ENCODE measurements around the gene SMCO1. TPM values are rescaled to one million over a fixed set of nuclear protein-coding genes. Genes with fewer than 3 reads are reported as not detected.
A peak's percentile ranks its signal among the peaks of the same experiment; 100 is the strongest.
"Not testable (repeated sequence)": the region's sequence is repeated elsewhere in the genome, so short reads cannot be mapped to it uniquely, and the experiment has no call there.

SMCO1 gene
- polyA plus RNA-seq, 2 of the 4 experiments (the other 2 are of a cell fraction): not detected

GRCh38 chr3:196504556-196504955, 10.6 kb downstream of the SMCO1 start:
- ChIA-PET POLR2A (interaction anchor here (1.0 to 1.3 kb wide), 2 partner anchors 8 to 72 kb away, joined by 3 read pairs; partner anchors contain the start of gene UBXN7), CTCF (interaction anchor here (1.5 to 1.7 kb wide), 2 partner anchors 20 to 24 kb away, joined by 4 to 5 read pairs; no protein-coding TSS in a partner anchor)
- Histone ChIP-seq H3K4me3 (no peak overlapping the region), H3K4me1 (peaks cover 12% of the 10 kb centered on the region), H3K27ac (peak overlapping the region; percentile 82 to 96; a peak in 5 of 6 replicates), H3K9me3 (0 out of 3 replicates have a peak, but pooled peaks cover 2% of the 10 kb centered on the region), H3K4me2 (peak overlapping the region; percentile 74; the same call in 2 of the 3 replicates)
- FAIRE-seq (no peak), ATAC-seq (no peak), DNase-seq (ENCODE audit: low read depth in 1 of 2, low spot score in 1 of 2) (no peak)
- 94% methylated on average over 6 of the region's 6 CpGs for whole genome bisulfite sequencing (ENCODE audit: missing lambda C conversion rate)
- no peak for TF ChIP-seq CBX2 (IDR thresholded peaks at IDR 0.05; ENCODE audit: borderline replicate concordance, low read depth)
- no peak for TF ChIP-seq TFCP2L1 (CRISPR knock-in tag; IDR thresholded peaks at IDR 0.05)
- TF ChIP-seq MAZ (IDR thresholded peaks at IDR 0.05; ENCODE audit: borderline replicate concordance, low read depth, low read length): no peak
- no peak for TF ChIP-seq SMC3 (IDR thresholded peaks at IDR 0.05)
- TF ChIP-seq CEBPB (IDR thresholded peaks at IDR 0.05): no peak
- no peak for TF ChIP-seq NFE2L2 (conservative IDR thresholded peaks at IDR 0.05; ENCODE audit: low read length)
- no peak for TF ChIP-seq HDAC2 (IDR thresholded peaks at IDR 0.05)
- TF ChIP-seq ZNF302 (CRISPR knock-in tag; IDR thresholded peaks at IDR 0.05): no peak
- no peak for TF ChIP-seq POLR2A (IDR thresholded peaks at IDR 0.05; ENCODE audit: low read length)
- no peak for TF ChIP-seq ATOH8 (CRISPR knock-in tag; IDR thresholded peaks at IDR 0.05; ENCODE audit: low read depth)
- TF ChIP-seq, protein P1, sequence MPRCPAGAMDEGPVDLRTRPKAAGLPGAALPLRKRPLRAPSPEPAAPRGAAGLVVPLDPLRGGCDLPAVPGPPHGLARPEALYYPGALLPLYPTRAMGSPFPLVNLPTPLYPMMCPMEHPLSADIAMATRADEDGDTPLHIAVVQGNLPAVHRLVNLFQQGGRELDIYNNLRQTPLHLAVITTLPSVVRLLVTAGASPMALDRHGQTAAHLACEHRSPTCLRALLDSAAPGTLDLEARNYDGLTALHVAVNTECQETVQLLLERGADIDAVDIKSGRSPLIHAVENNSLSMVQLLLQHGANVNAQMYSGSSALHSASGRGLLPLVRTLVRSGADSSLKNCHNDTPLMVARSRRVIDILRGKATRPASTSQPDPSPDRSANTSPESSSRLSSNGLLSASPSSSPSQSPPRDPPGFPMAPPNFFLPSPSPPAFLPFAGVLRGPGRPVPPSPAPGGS (IDR thresholded peaks at IDR 0.05): no peak
- no peak for TF ChIP-seq REST (IDR thresholded peaks at IDR 0.05)

DNA sequence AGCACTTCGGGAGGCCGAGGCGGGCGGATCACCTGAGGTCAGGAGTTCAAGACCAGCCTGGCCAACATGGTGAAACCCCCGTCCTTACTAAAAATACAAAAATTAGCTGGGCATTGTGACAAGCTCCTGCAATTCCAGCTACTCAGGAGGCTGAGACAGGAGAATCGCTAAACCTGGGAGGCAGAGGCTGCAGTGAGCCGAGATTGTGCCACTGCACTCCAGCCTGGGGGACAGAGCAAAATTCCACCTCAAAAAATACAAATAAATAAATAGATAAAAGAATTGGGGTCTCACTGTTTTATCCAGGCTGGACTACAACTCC, 11.1 kb downstream of the SMCO1 start:
- not testable (repeated sequence) for FAIRE-seq; DNase-seq (ENCODE audit: low read depth in 1 of 2, low spot score in 1 of 2); ATAC-seq; H3K9me3 ChIP-seq
- Histone ChIP-seq H3K27ac (peak overlapping the region; percentile 82 to 96), H3K4me1 (peaks cover 17% of the 10 kb centered on the region), H3K4me2 (peak overlapping the region; percentile 74), H3K4me3 (peak overlapping the region; percentile 83)
- POLR2A ChIA-PET: interaction anchor here (0.7 to 1.3 kb wide), 7 partner anchors 9 to 187 kb away, joined by 3 to 9 read pairs (median 3); partner anchors contain the start of genes DYNLT2B, FBXO45, UBXN7 and WDR53
- WGBS (ENCODE audit: missing lambda C conversion rate): 16% methylated on average over 7 of the region's 7 CpGs
- CTCF ChIA-PET: interaction anchor here (1.5 to 1.7 kb wide), 2 partner anchors 20 to 25 kb away, joined by 4 to 5 read pairs; no protein-coding TSS in a partner anchor

- TF ChIP-seq, protein P2, sequence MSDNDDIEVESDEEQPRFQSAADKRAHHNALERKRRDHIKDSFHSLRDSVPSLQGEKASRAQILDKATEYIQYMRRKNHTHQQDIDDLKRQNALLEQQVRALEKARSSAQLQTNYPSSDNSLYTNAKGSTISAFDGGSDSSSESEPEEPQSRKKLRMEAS (IDR thresholded peaks at IDR 0.05): peak; percentile 60; the same call in 1 of the 2 replicates
- peak; percentile 58; the same call in 1 of the 2 replicates for TF ChIP-seq E2F6 (IDR thresholded peaks at IDR 0.05; ENCODE audit: borderline replicate concordance, low read depth)
- no peak for TF ChIP-seq HOXB13 (CRISPR knock-in tag; IDR thresholded peaks at IDR 0.05; ENCODE audit: low read depth)
- TF ChIP-seq POLR2A (IDR thresholded peaks at IDR 0.05; ENCODE audit: low read length): peak; percentile 73
- no peak for TF ChIP-seq ZSCAN20 (CRISPR knock-in tag; IDR thresholded peaks at IDR 0.05)
- TF ChIP-seq MYC (IDR thresholded peaks at IDR 0.05; ENCODE audit: borderline replicate concordance, low read length): no peak
- no peak for TF ChIP-seq EHMT2 (IDR thresholded peaks at IDR 0.05; ENCODE audit: low read depth)
- peak in 1 of 2 experiments; percentile 66; a peak in 2 of 5 replicates for TF ChIP-seq JUN (IDR thresholded peaks at IDR 0.05)
- TF ChIP-seq, protein P1 (IDR thresholded peaks at IDR 0.05): 0 out of 3 replicates have a peak, but pooled peaks have one; percentile 58
- DNase-seq (ENCODE audit: low read depth in 1 of 2, low spot score in 1 of 2): peak; percentile 87 to 95
- Histone ChIP-seq H3K4me3 (peak within 1 kb of the TSS; percentile 83), H3K9me3 (0 out of 3 replicates have a peak, but pooled peaks cover 2% of the 10 kb centered on the region), H3K4me1 (peaks cover 18% of the 10 kb centered on the region), H3K4me2 (peak within 1 kb of the TSS; percentile 89), H3K27ac (peak within 1 kb of the TSS; percentile 88 to 96)
- ChIA-PET POLR2A (interaction anchor here (0.7 to 1.3 kb wide), 7 partner anchors 9 to 186 kb away, joined by 3 to 9 read pairs (median 3); partner anchors contain the start of genes DYNLT2B, FBXO45, UBXN7 and WDR53), CTCF (interaction anchor here (1.5 kb wide), 1 partner anchor 21 kb away, joined by 4 read pairs; no protein-coding TSS in a partner anchor)
- no peak for FAIRE-seq
- WGBS (ENCODE audit: missing lambda C conversion rate): 0% methylated on average over 17 of the region's 75 CpGs
- ATAC-seq: peak; percentile 91 to 93
Observed at GRCh38 chr3:196503196-196504076, 11.7 kb downstream of the SMCO1 start, which contains the start of gene RNF168. Gene RNF168, minus strand, starts transcription at chr3:196503768. Its CDS starts 595 bp downstream, at chr3:196503173.
